Fibroblast of mammary gland (primary cell): ENCODE data around the gene HJV.

ENCODE experiments used
- DNase-seq: peaks from one replicate; pipeline ENCODE4 v3.0.0-alpha.2; 2010; ENCODE audit warnings: low read depth
- H3K4me3 ChIP-seq: 2 replicates; pipeline ENCODE4 v1.5.1; 2011; ENCODE audit warnings: low read depth, mild to moderate bottlenecking, low read length, moderate library complexity; ENCODE audit not compliant: control insufficient read depth
- TF ChIP-seq, protein P1 (sequence below): conservative IDR thresholded peaks from 2 replicates; pipeline ENCODE4 v1.5.1; 2011; ENCODE audit warnings: low read depth, low read length, inconsistent platforms; ENCODE audit not compliant: control insufficient read depth, insufficient read depth

HJV gene

DNA sequence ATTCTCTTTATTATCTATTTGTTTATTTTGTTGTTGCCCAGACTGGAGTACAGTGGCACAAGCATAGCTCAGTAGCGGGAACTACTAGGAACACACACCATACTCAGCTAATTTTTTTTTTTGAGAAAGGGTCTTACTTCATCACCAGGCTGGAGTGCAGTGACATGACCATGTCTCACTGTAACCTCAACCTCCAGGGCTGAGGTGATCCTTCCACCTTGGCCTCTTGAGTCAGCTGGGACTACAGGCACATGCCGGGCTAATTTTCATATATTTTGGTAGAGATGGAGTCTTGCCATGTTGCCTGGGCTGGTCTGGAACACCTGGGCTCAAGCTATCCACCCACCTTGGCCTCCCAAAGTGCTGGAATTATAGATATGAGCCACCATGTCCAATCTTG, 19.8 kb downstream of the HJV start:
- no peak for DNase-seq
- TF ChIP-seq, protein P1, sequence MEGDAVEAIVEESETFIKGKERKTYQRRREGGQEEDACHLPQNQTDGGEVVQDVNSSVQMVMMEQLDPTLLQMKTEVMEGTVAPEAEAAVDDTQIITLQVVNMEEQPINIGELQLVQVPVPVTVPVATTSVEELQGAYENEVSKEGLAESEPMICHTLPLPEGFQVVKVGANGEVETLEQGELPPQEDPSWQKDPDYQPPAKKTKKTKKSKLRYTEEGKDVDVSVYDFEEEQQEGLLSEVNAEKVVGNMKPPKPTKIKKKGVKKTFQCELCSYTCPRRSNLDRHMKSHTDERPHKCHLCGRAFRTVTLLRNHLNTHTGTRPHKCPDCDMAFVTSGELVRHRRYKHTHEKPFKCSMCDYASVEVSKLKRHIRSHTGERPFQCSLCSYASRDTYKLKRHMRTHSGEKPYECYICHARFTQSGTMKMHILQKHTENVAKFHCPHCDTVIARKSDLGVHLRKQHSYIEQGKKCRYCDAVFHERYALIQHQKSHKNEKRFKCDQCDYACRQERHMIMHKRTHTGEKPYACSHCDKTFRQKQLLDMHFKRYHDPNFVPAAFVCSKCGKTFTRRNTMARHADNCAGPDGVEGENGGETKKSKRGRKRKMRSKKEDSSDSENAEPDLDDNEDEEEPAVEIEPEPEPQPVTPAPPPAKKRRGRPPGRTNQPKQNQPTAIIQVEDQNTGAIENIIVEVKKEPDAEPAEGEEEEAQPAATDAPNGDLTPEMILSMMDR = no peak
- H3K4me3 ChIP-seq = no peak overlapping the region

GRCh38 chr1:145999321-146000024, 22.1 kb downstream of the HJV start:
- no peak overlapping the region for H3K4me3 ChIP-seq
- TF ChIP-seq, protein P1 = no peak
- DNase-seq = peak; percentile 28

DNA sequence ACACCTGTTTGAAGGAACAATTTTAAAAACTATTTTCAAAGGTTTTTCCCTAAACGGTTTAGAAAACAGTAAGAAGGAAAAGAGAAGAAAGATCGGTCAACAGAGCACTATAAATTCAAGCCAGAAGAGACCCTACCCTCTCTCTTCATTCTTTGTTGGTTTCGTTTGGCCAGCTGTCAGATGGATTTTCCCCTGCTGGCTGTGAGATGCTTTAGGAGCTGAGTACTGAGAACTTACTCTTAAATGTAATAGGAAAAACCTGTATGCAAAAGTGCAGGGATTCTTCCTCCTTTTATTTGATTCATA, 23.9 kb downstream of the HJV start:
- no peak for DNase-seq
- H3K4me3 ChIP-seq = no peak overlapping the region
- TF ChIP-seq, protein P1 = no peak

GRCh38 chr1:145997016-145997717, 24.4 kb downstream of the HJV start:
- peak; percentile 48 for DNase-seq
- TF ChIP-seq, protein P1 = no peak
- peak overlapping the region; percentile 90 for H3K4me3 ChIP-seq

DNA sequence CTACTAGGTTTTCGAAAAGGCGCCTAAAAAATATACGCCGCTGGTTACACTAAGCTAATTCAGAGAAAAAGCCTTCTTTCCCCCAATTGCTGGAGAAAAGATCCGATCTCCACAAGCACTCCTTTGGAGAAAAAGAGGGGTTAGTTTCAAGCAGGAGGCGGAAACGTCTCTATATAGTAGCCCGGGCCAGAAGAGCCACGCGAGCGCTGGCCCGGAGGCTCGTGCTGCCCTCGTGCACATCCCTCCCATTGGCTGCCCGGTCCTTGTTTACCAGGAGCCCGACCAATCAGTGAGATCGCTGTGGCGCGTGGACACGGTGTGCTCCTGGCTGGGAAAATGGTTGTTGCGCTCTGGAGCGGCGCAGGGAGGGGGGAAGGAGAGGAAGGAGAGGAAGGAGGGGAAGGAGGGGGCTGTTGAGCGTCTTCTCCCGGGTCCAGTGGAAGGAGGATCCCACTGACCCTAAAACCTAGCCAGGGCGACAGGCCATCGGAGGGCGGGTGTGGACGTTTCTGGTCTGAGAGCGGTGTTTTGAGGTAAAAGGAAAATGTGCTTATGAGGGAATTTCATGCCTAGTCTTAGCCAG, 25.0 kb downstream of the HJV start, which contains the start of gene TXNIP:
Gene TXNIP (minus strand): TSS at position 147 of the 583 bp plus-strand sequence. CDS start 313 bp downstream, outside the sequence.
- DNase-seq = peak; percentile 97
- H3K4me3 ChIP-seq = peak within 1 kb of the TSS; percentile 90
- TF ChIP-seq, protein P1 = no peak

DNA sequence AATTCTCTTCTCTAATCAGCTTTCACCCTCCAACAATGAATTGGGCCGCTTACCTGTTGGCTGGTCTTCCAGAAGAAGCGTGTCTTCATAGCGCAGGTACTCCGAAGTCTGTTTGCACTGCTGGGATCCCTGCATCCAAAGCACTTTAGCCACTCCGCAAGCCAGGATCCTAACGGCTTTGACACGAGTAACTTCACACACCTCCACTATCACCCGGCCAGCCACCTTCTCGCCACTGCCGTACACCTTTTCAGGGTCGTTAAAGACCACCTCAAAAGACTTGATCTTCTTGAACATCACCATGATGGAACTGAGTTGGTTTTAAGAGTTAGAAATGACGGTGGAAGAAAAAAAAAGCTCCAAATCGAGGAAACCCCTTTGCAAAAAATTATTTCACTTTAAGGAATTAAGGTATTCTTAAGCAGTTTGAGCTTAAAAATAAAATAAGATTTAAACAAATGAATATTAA, 25.5 kb downstream of the HJV start:
- peak overlapping the region; percentile 90 for H3K4me3 ChIP-seq
- TF ChIP-seq, protein P1 = no peak
- no peak for DNase-seq
